Endothelial cell of umbilical vein (primary cell): ENCODE data around the gene PCBD2. TPM values are rescaled to one million over a fixed set of nuclear protein-coding genes. Genes with fewer than 3 reads are reported as not detected.

Experiments used
- BruUV-seq: library from RNA; stranded (reverse); fragments of 400-500 nt; replicated peaks from 2 replicates; lab custom pipeline; 2021; lab: Mats Ljungman, UMichigan
- CTCF ChIA-PET: fragments of 300-600, 350-600 bp; sonication (Branson Sonifier 250); formaldehyde crosslinking; loops from one replicate; lab custom pipeline; 2021; ENCODE audit warnings: antibody characterized with exemption, inconsistent platforms; lab: Charles Lee
- POLR2A ChIA-PET: fragments of 300-600, 350-600 bp; sonication (Branson Sonifier 250); formaldehyde crosslinking; loops from one replicate; lab custom pipeline; 2021; ENCODE audit warnings: antibody characterized with exemption, inconsistent platforms; lab: Charles Lee
- DNase-seq: peaks from one replicate; pipeline ENCODE4 v3.0.0-alpha.2; 2011; ENCODE audit warnings: low read depth, low spot score
- FAIRE-seq: peaks from 2 replicates; lab custom pipeline; 2011; peaks lifted over from hg19 to GRCh38; lab: Jason Lieb, UNC
- H2AFZ ChIP-seq: 2 replicates; pipeline ENCODE4 v1.6.0; 2012; ENCODE audit warnings: low read depth, low read length, control low read depth, inconsistent platforms
- H3K27ac ChIP-seq: 2 replicates; pipeline ENCODE4 v1.5.1; 2011; ENCODE audit warnings: low read depth, mild to moderate bottlenecking, control low read depth, low read length, moderate library complexity; ENCODE audit not compliant: insufficient read depth
- H3K27me3 ChIP-seq, 2 experiments: 2 replicates each; pipeline versions ENCODE4 v1.6.0 to v1.6.1; 2011; ENCODE audit warnings: low read length in 2 of 2, mixed read lengths in 1 of 2; ENCODE audit not compliant: control insufficient read depth in 2 of 2, insufficient read depth in 2 of 2
- H3K36me3 ChIP-seq, 2 experiments: 2 replicates in 1 of 2; 3 replicates in 1 of 2; pipeline ENCODE4 v1.5.1; 2011; ENCODE audit warnings: low read length in 2 of 2, mild to moderate bottlenecking in 1 of 2, moderate library complexity in 1 of 2; ENCODE audit not compliant: control insufficient read depth in 2 of 2, insufficient read depth in 2 of 2; ENCODE audit errors: extremely low read depth in 1 of 2
- H3K4me1 ChIP-seq: 3 replicates; pipeline ENCODE4 v1.5.1; 2011; ENCODE audit warnings: mild to moderate bottlenecking, low read length; ENCODE audit not compliant: control insufficient read depth, insufficient read depth; ENCODE audit errors: extremely low read depth
- H3K4me2 ChIP-seq: 2 replicates; pipeline ENCODE4 v1.6.1; 2011; ENCODE audit warnings: low read length, control low read depth, mixed read lengths; ENCODE audit not compliant: insufficient read depth
- H3K4me3 ChIP-seq, 3 experiments: fragments of 200-600 bp in 1 of 3; sonication (generic), shearing (Covaris generic) in 1 of 3; replicated peaks in 1 of 3; 2 replicates each; pipeline ENCODE4 v1.5.1; 2011 to 2016; ENCODE audit warnings: control low read depth in 3 of 3, low read length in 3 of 3, mild to moderate bottlenecking in 2 of 3, inconsistent platforms in 1 of 3, low read depth in 1 of 3, moderate library complexity in 1 of 3; ENCODE audit not compliant: insufficient read depth in 1 of 3
- H3K79me2 ChIP-seq: 2 replicates; pipeline ENCODE4 v1.6.0; 2012; ENCODE audit warnings: low read length, inconsistent platforms; ENCODE audit not compliant: control insufficient read depth, insufficient read depth
- H3K9ac ChIP-seq: replicated peaks from 2 replicates; pipeline ENCODE3; 2011; ENCODE audit warnings: low read length, control low read depth; ENCODE audit not compliant: insufficient read depth; ENCODE audit errors: extremely low read depth
- H3K9me1 ChIP-seq: replicated peaks from 3 replicates; pipeline ENCODE4 v1.6.0; 2011; ENCODE audit warnings: mild to moderate bottlenecking, low read length; ENCODE audit not compliant: control insufficient read depth, insufficient read depth; ENCODE audit errors: extremely low read depth
- H3K9me3 ChIP-seq: replicated peaks from 2 replicates; pipeline ENCODE4 v1.5.1; 2012; ENCODE audit warnings: low read length, inconsistent platforms; ENCODE audit not compliant: control insufficient read depth, insufficient read depth
- H4K20me1 ChIP-seq: replicated peaks from 2 replicates; pipeline ENCODE3; 2011; ENCODE audit warnings: mild to moderate bottlenecking, low read length; ENCODE audit not compliant: control insufficient read depth, insufficient read depth; ENCODE audit errors: extremely low read depth
- EZH2 ChIP-seq: IDR thresholded peaks from 2 replicates; pipeline ENCODE4 v1.6.1; 2012; ENCODE audit warnings: borderline replicate concordance, low read depth, mild to moderate bottlenecking, moderate library complexity, low read length, inconsistent platforms; ENCODE audit not compliant: severe bottlenecking
- FOS ChIP-seq: IDR thresholded peaks from 2 replicates; pipeline ENCODE4 v1.6.1; 2011; ENCODE audit warnings: mild to moderate bottlenecking, low read length, moderate library complexity, borderline replicate concordance; ENCODE audit not compliant: insufficient read depth
- GATA2 ChIP-seq: IDR thresholded peaks from 2 replicates; pipeline ENCODE4 v1.7.0; 2011; ENCODE audit warnings: low read depth, mild to moderate bottlenecking, moderate library complexity, mixed read lengths, low read length; ENCODE audit not compliant: insufficient read length, insufficient read depth
- JUN ChIP-seq: IDR thresholded peaks from 2 replicates; pipeline ENCODE4 v1.6.1; 2011; ENCODE audit warnings: borderline replicate concordance, low read depth; ENCODE audit not compliant: insufficient read length, insufficient read depth
- MAX ChIP-seq: IDR thresholded peaks from 2 replicates; pipeline ENCODE4 v1.6.1; 2011; ENCODE audit not compliant: insufficient read depth, insufficient read length
- MYC ChIP-seq: IDR thresholded peaks from one replicate; pipeline ENCODE4 v1.6.1; 2011; ENCODE audit warnings: mild to moderate bottlenecking, low read depth, low read length
- POLR2A ChIP-seq: IDR thresholded peaks from 2 replicates; pipeline ENCODE4 v1.6.1; 2012; ENCODE audit warnings: low read depth, mild to moderate bottlenecking, control low read depth, low read length
- POLR2AphosphoS5 ChIP-seq: IDR thresholded peaks from 2 replicates; pipeline ENCODE4 v1.6.1; 2012; ENCODE audit warnings: low read depth, mild to moderate bottlenecking, control low read depth, low read length, moderate library complexity; ENCODE audit not compliant: insufficient read depth
- dilution Hi-C: fragments of 300-500 bp; cut with MboI; formaldehyde crosslinking; loops from one replicate; pipeline ENCODE4 v1.15.0; 2019; ENCODE audit warnings: low sequenced_read_pairs; ENCODE audit not compliant: extremely low pct_ligation_motif_present
- intact Hi-C: fragments of 100-400 bp; cut with micrococcal nuclease; formaldehyde crosslinking; loops from one replicate; pipeline ENCODE4 v1.10.0; 2022
- polyA plus RNA-seq, 4 experiments: library from polyadenylated mRNA; depleted of rRNA in 3 of 4; stranded (reverse) in 3 of 4; unstranded in 1 of 4; fragments of >200 nt; gene quantifications; 2 replicates each; pipeline versions ENCODE4 v1.2.1 to v1.2.3, GENCODE V29; 2011 to 2012; ENCODE audit warnings: missing spikeins in 1 of 4
- total RNA-seq: library from RNA; stranded (reverse); gene quantifications from 2 replicates; pipeline ENCODE4 v1.2.3, GENCODE V29; 2021
- TF ChIP-seq, protein P1 (sequence below), 2 donors: IDR thresholded peaks; 1 replicate in 1 of 2; 2 replicates in 1 of 2; pipeline ENCODE4 v1.5.1; 2011; ENCODE audit warnings: low read length in 2 of 2, mild to moderate bottlenecking in 2 of 2, moderate library complexity in 2 of 2, control low read depth in 1 of 2, inconsistent platforms in 1 of 2, low read depth in 1 of 2; ENCODE audit not compliant: insufficient read depth in 1 of 2; ENCODE audit errors: extremely low read depth in 1 of 2

Gene PCBD2
- total and polyA plus RNA-seq, 2 donors (not counting 3 experiments of a cell fraction or from before 2014, with no cell fraction given), result 4.0 to 10.7 TPM

GRCh38 chr5:135004376-135004775, 99.4 kb downstream of the PCBD2 start:
- Histone ChIP-seq H4K20me1 (no peaks in the 10 kb centered on the region), H3K4me1 (no peaks in the 10 kb centered on the region), H3K27me3 (peaks cover 0 to 1% of the 10 kb centered on the region in 2 experiments), H3K36me3 (no peaks in the 10 kb centered on the region), H3K4me2 (no peak overlapping the region), H2AFZ (no peak overlapping the region), H3K4me3 (no peak overlapping the region), H3K9me3 (no peaks in the 10 kb centered on the region), H3K9ac (no peak overlapping the region), H3K9me1 (no peaks in the 10 kb centered on the region), H3K27ac (no peak overlapping the region), H3K79me2 (no peaks in the 10 kb centered on the region)
- TF ChIP-seq, protein P1, sequence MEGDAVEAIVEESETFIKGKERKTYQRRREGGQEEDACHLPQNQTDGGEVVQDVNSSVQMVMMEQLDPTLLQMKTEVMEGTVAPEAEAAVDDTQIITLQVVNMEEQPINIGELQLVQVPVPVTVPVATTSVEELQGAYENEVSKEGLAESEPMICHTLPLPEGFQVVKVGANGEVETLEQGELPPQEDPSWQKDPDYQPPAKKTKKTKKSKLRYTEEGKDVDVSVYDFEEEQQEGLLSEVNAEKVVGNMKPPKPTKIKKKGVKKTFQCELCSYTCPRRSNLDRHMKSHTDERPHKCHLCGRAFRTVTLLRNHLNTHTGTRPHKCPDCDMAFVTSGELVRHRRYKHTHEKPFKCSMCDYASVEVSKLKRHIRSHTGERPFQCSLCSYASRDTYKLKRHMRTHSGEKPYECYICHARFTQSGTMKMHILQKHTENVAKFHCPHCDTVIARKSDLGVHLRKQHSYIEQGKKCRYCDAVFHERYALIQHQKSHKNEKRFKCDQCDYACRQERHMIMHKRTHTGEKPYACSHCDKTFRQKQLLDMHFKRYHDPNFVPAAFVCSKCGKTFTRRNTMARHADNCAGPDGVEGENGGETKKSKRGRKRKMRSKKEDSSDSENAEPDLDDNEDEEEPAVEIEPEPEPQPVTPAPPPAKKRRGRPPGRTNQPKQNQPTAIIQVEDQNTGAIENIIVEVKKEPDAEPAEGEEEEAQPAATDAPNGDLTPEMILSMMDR (IDR thresholded peaks at IDR 0.05; ENCODE audit: extremely low read depth in 1 of 2, insufficient read depth in 1 of 2, low read depth in 1 of 2, low read length in 2 of 2), result no peak
- no peak for TF ChIP-seq POLR2A
- TF ChIP-seq MAX, result no peak
- no peak for TF ChIP-seq POLR2AphosphoS5
- TF ChIP-seq GATA2, result no peak
- TF ChIP-seq JUN, result no peak
- TF ChIP-seq MYC, result no peak
- TF ChIP-seq FOS, result no peak
- TF ChIP-seq EZH2, result no peak
- POLR2A ChIA-PET, result no interaction called here
- CTCF ChIA-PET, result no interaction called here
- intact Hi-C loops (no loop called here), dilution Hi-C loops (no loop called here)
- BruUV-seq, result no TSS peak
- no peak for FAIRE-seq
- no peak for DNase-seq
